HUES64 (cell line): Measurements from ENCODE around the gene UROC1.
A peak's percentile ranks its signal among the peaks of the same experiment; 100 is the strongest.

ENCODE experiments used
- H3K27ac ChIP-seq: 2 replicates; pipeline ENCODE4 v1.7.0; 2013; ENCODE audit warnings: low read depth, low read length, inconsistent platforms
- H3K27me3 ChIP-seq: 2 replicates; pipeline ENCODE4 v1.6.1; 2013; ENCODE audit warnings: mild to moderate bottlenecking, low read length; ENCODE audit not compliant: insufficient read depth
- H3K36me3 ChIP-seq: 2 replicates; pipeline ENCODE4 v1.6.1; 2013; ENCODE audit warnings: mild to moderate bottlenecking, low read length; ENCODE audit not compliant: insufficient read depth
- H3K4me1 ChIP-seq: 2 replicates; pipeline ENCODE4 v1.6.1; 2013; ENCODE audit warnings: mild to moderate bottlenecking, low read length, moderate library complexity; ENCODE audit not compliant: insufficient read depth
- H3K4me3 ChIP-seq: 2 replicates; pipeline ENCODE4 v1.5.1; 2013; ENCODE audit warnings: mild to moderate bottlenecking, low read length, moderate library complexity
- H3K9ac ChIP-seq: 2 replicates; pipeline ENCODE4 v1.6.1; 2013; ENCODE audit warnings: mild to moderate bottlenecking, low read depth, low read length
- H3K9me3 ChIP-seq: 2 replicates; pipeline ENCODE4 v1.6.1; 2013; ENCODE audit warnings: low read depth, low read length; ENCODE audit not compliant: insufficient read depth
- WGBS: fragments of 150-250, 120-280 bp; methylation state at CpG from one replicate; pipeline ENCODE4 v1.1.7; 2013; ENCODE audit warnings: missing lambda C conversion rate; 5-methylcytosine and 5-hydroxymethylcytosine counted together

UROC1 gene

DNA sequence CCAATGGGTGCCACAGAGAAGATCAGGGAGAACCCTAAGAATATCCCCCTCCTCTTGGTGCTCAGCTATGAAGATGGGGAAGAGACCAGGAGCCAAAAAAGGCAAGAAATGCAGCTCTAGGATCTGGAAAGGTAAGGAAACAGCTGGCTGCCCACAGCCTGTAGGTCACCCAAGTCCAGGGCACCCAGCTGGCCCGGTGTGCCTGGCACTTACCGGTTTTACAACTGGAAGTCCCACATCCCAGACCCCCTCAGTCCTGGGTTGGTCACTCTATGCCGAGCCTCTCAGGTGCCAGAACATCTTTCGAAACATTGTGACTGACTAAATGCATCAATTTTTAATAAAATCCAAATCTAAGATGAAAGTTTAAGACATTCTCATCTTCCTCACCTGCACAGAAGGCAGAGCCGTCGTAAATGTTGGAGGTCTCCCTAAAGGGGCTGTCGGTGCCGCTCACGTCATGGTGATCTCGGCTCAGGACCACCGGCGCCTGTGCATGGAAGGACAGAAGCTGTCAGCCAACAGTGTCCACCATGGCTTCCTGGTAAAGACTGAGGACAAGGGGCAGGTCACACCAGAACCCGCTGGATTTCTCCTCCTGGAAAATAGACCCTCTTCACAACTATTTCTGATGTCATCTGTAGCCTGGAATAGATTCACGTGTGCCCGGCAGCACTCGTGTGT is 28.5 kb downstream of the UROC1 start:
- no peaks in the 10 kb centered on the region for H3K36me3 ChIP-seq
- peaks cover 18% of the 10 kb centered on the region for H3K4me1 ChIP-seq
- no peak overlapping the region for H3K27ac ChIP-seq
- H3K9me3 ChIP-seq = no peaks in the 10 kb centered on the region
- 94% methylated on average over 16 of the region's 16 CpGs for WGBS
- no peak overlapping the region for H3K4me3 ChIP-seq
- H3K9ac ChIP-seq = no peak overlapping the region
- no peaks in the 10 kb centered on the region for H3K27me3 ChIP-seq

DNA sequence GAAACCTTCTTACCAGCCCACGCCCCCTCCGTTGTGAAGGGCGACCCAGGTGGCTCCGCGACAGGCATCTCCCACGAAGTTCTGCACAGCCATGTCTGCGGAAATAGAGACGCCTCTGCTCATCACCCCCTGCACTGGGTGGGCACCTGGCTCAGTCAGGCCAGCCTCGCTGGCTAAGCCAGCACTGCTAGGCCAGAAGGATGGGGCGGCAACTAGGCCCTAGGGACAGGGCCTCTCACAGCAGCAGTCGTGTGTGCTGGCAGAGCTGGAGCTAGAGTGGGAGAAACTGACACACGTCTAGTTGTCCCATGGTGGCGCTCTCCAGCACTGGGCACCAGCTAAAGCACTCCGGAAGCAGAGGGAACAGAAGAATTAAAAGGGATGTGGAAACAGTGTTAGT is 29.4 kb downstream of the UROC1 start:
- 85% methylated on average over 14 of the region's 14 CpGs for WGBS
- H3K36me3 ChIP-seq = no peaks in the 10 kb centered on the region
- H3K4me1 ChIP-seq = peaks cover 18% of the 10 kb centered on the region
- H3K27ac ChIP-seq = no peak overlapping the region
- no peak overlapping the region for H3K4me3 ChIP-seq
- no peak overlapping the region for H3K9ac ChIP-seq
- H3K9me3 ChIP-seq = no peaks in the 10 kb centered on the region
- no peaks in the 10 kb centered on the region for H3K27me3 ChIP-seq

DNA sequence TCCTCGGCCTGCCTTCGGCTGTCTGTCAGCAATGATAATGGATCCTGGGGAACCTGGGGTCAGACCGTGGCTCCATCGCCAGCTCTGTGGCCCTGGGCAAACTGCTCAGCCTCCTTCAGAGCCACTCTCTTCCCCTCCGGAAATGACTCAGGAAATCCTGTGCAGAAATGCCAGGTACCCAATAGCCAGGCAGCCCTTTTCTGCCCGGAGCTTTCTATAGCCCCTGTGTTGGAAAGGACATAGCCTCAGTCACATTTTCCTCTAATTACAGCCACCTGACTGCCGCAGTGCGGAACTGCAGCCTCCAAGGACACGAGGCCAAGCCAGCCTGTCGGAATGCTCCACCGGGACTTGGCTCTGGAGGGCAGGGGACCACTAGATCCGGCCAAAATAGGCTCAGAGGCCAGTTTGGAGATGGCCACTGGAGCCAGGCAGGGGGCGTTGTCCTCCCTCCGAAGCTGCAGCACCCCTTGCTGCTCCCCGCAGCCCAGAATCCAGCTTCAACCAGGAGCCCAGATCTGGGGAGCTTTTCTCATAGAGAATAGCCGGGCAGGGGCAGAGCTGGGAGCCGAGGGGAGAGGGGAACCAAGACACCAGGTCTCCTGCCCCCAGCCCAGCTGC is 30.3 kb downstream of the UROC1 start:
- Histone ChIP-seq H3K4me1 (peaks cover 18% of the 10 kb centered on the region), H3K36me3 (no peaks in the 10 kb centered on the region), H3K27ac (no peak overlapping the region), H3K9ac (no peak overlapping the region), H3K9me3 (no peaks in the 10 kb centered on the region), H3K4me3 (no peak overlapping the region), H3K27me3 (no peaks in the 10 kb centered on the region)
- WGBS = 80% methylated on average over 17 of the region's 17 CpGs

DNA sequence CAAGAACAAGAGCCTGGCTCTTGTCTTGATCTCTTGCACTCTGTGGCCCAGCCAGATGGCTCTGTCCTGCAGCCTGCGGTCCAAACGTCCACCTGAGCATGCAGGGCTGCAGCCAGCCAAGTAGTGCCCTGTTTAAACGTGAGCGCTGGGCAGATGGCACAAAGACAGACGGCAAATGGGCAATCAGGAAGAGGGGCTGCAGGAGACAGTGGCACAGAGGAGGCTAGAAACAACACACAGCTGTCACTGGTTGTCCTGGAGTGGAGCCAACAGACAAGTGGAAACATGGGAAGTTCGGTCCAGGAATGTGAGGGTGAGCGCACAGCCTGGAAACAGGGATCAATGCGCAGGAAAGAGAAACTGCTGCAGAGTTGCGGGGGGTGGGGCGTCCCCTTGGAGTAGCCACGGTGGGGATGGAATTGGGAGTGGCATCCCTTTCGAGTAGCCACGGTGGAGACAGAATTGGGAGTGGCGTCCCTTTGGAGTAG is 31.2 kb downstream of the UROC1 start:
- Histone ChIP-seq H3K9ac (no peak overlapping the region), H3K27ac (no peak overlapping the region), H3K9me3 (no peaks in the 10 kb centered on the region), H3K4me1 (peaks cover 18% of the 10 kb centered on the region), H3K27me3 (no peaks in the 10 kb centered on the region), H3K36me3 (no peaks in the 10 kb centered on the region), H3K4me3 (no peak overlapping the region)
- WGBS = 94% methylated on average over 14 of the region's 14 CpGs

DNA sequence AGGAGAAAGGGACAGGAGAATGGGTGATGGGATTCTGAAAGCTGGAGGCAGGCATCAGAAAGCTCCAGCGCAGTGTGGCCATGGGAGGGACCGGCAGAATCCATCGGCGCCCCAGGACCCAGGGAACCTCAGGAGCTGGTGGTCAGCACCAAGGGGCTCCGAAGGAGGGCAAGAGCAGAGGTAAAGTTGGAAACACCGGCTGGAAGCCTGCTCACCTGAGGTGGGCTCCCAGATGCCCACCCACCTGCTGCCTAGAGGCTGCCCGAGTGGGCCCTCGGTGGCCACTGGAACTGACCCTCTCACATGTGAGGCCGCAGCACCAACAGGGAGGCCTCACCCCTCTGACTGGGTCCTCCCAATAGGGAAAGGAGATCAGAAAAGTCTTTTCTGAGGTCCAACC is 31.6 kb downstream of the UROC1 start:
- Histone ChIP-seq H3K4me1 (peaks cover 18% of the 10 kb centered on the region), H3K4me3 (no peak overlapping the region), H3K27me3 (no peaks in the 10 kb centered on the region), H3K27ac (no peak overlapping the region), H3K9me3 (no peaks in the 10 kb centered on the region), H3K9ac (no peak overlapping the region), H3K36me3 (no peaks in the 10 kb centered on the region)
- 98% methylated on average over 9 of the region's 9 CpGs for WGBS

DNA sequence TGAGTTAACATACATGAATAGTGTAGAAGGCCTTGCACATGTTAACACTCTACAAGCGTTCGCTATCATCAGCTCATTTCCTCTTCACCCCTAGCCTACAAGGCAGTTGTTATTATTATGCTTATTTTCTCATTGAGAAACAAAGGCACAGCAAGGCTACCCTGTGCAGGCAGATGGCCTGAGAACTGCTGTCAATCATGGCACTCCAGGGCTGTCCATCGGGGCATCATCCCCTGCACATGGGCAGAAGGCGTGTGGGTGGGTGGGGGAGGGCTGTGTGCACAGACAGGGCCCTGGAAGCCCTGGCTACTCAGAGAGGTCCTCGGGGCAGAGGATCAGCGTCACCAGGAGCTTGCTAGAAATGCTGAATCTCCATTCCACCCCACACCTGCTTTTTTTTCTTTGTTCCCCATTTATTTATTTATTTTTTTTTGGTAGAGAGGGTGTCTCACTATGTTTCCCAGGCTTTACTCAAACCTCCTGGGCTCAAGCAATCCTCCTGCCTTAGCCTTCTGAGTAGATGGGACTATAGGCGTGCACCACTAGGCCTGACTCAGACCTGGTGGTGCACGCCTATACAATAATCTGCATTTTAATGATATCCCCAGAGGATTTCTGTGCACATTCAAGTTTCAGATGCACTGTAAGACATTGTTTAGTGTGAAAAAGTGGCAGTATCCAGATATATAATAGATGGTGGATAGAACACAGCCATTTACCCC is 32.2 kb downstream of the UROC1 start:
- no peaks in the 10 kb centered on the region for H3K27me3 ChIP-seq

DNA sequence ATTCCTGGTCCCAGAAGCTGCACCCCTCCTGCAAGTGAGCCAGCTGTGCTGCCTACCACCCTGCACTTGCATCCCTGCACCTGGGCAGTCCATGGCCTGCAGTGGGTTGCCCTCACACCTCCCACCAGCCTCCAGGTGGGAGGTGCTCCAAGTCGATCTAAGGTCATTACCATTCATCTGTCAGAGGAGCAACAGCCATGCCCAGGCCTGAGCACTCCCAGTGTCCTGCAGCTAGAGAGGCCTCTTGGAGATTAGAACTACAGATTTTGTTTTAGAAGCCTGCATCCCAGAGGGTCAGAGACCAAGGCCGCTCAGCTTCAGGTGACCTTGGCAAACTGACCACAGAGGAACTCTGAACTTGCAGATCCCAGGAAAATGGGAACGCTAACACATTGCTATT is 32.9 kb downstream of the UROC1 start:
- 56% methylated on average over 3 of the region's 3 CpGs for WGBS
- Histone ChIP-seq H3K36me3 (no peaks in the 10 kb centered on the region), H3K27ac (peak overlapping the region; percentile 31), H3K4me3 (no peak overlapping the region), H3K27me3 (no peaks in the 10 kb centered on the region), H3K9me3 (no peaks in the 10 kb centered on the region), H3K4me1 (peaks cover 18% of the 10 kb centered on the region), H3K9ac (no peak overlapping the region)

More for the DNA sequence above, 32.2 kb downstream of the UROC1 start:
- Histone ChIP-seq H3K4me3 (no peak overlapping the region), H3K9me3 (no peaks in the 10 kb centered on the region), H3K4me1 (peaks cover 18% of the 10 kb centered on the region), H3K36me3 (no peaks in the 10 kb centered on the region), H3K9ac (no peak overlapping the region), H3K27ac (peak overlapping the region; percentile 31)
- 57% methylated on average over 7 of the region's 8 CpGs for WGBS

DNA sequence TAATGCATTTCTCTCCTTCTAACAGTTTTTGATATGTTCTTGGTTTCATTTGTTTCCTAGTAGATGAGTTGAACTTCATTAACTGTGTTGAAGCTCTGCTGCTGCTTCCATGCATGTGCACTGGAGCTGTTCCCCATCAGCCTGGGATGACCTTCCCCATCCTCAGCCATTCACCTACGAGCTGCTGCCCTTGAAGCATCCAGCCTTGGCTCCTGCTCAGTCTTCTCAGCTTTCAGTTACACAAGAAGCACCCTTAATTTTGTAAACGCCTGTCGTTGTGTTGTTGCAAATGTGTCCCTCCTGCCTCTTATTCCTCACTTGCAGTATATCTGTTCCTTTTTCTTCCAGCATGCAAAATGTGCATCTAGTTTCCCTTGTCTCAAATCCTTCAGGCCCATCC is 33.4 kb downstream of the UROC1 start:
- Histone ChIP-seq H3K4me1 (peaks cover 18% of the 10 kb centered on the region), H3K9me3 (no peaks in the 10 kb centered on the region), H3K27me3 (no peaks in the 10 kb centered on the region), H3K27ac (no peak overlapping the region), H3K36me3 (no peaks in the 10 kb centered on the region), H3K4me3 (no peak overlapping the region), H3K9ac (no peak overlapping the region)
- WGBS = 80% methylated on average over 3 of the region's 3 CpGs

DNA sequence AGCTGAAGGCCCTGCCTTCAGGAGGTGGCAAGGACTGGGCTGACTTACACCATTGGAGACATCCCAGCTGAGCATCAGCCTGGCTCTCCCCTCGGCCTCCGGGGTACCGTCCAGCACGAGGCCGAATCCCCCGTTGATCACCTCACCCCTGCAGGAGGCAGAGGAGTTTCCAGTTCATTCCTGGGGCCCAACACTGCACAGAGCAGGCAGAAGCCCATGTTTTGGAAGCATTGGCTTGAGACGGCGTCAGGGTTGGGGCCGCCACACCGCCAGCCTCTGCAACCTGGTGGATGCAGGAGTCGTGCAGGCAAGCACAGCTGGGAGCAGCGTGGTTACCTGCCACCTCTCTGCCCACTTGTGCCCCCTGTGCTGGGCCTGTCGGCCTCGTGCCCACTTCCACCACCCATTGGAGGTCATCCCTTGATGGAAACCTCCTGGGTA is 34.2 kb downstream of the UROC1 start:
- H3K9me3 ChIP-seq = no peaks in the 10 kb centered on the region
- no peak overlapping the region for H3K4me3 ChIP-seq
- H3K4me1 ChIP-seq = peaks cover 18% of the 10 kb centered on the region
- no peak overlapping the region for H3K9ac ChIP-seq
- H3K27me3 ChIP-seq = no peaks in the 10 kb centered on the region
- no peaks in the 10 kb centered on the region for H3K36me3 ChIP-seq
- 91% methylated on average over 14 of the region's 14 CpGs for WGBS
- no peak overlapping the region for H3K27ac ChIP-seq

DNA sequence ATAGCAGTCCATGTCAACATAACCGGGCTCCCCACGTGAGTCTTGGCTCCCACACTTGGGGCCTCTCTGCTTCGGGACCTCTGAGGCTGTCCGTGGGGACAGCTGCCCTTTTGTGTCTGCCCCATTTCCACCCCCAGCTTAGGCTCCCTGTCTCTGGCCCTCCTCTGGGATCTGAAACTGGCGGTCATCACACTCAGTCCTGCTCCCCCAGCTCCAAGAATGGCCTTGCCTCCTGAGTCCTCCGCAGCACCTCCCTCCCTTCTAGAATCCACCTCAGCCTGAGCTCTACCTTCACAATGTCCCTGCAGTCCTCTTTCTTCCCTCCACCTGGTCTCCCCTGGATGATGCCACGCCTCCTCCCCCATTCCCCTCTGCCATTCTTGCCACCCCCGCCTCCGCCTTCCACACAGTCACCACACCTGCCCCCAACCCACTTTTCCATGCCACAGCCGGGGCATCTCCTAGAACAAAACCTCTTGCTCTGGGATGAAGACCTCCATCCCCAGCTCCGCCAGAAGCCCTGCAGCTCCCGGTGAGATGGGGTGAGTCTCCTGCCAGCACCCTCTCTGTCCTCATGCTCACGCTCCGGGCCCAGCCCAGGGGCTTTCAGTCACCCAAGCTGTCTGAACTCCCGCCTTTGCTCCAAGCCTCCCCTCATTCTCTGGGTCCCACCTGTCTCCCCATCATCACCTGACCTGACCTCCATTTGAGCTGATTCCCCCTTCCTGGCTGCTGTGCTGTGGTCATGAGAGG is 34.9 kb downstream of the UROC1 start:
- H3K36me3 ChIP-seq = no peaks in the 10 kb centered on the region
- 85% methylated on average over 15 of the region's 15 CpGs for WGBS
- H3K27me3 ChIP-seq = no peaks in the 10 kb centered on the region
- no peak overlapping the region for H3K27ac ChIP-seq
- H3K9ac ChIP-seq = no peak overlapping the region
- no peak overlapping the region for H3K4me3 ChIP-seq
- peaks cover 18% of the 10 kb centered on the region for H3K4me1 ChIP-seq
- H3K9me3 ChIP-seq = no peaks in the 10 kb centered on the region
